Effector CD4-positive, alpha-beta T cell (primary cell): ENCODE measurements around the gene MMP3. TPM values are rescaled to one million over a fixed set of nuclear protein-coding genes. Genes with fewer than 3 reads are reported as not detected.
"Not testable (repeated sequence)": the region's sequence is repeated elsewhere in the genome, so short reads cannot be mapped to it uniquely, and the experiment has no call there.

Source experiments
- DNase-seq: peaks from one replicate; pipeline ENCODE4 v3.0.0-alpha.2; 2020
- total RNA-seq: gene quantifications from one replicate; lab custom pipeline; 2026; lab: John Stamatoyannopoulos, UW

MMP3 gene
- not detected for total RNA-seq

- no peak for DNase-seq
These were observed at the start of gene MMP3 for GRCh38 chr11:102843489-102843888. Gene MMP3, minus strand, starts transcription at chr11:102843609. Its CDS starts 63 bp downstream, at chr11:102843546.

- no peak for DNase-seq
These were observed 48.3 kb upstream of the MMP3 start for GRCh38 chr11:102891736-102892135.

- no peak for DNase-seq
These were observed 43.6 kb upstream of the MMP3 start for GRCh38 chr11:102886999-102887398.

- no peak for DNase-seq
These were observed 39.7 kb upstream of the MMP3 start for GRCh38 chr11:102883141-102883540.

- DNase-seq: no peak
These were observed 39.1 kb upstream of the MMP3 start for GRCh38 chr11:102882389-102883024.

GRCh38 chr11:102879801-102880200, 36.4 kb upstream of the MMP3 start:
- DNase-seq: no peak

GRCh38 chr11:102878595-102878994, 35.2 kb upstream of the MMP3 start:
- no peak for DNase-seq

- no peak for DNase-seq
These were observed 31.4 kb upstream of the MMP3 start, which contains the start of gene MMP12 for GRCh38 chr11:102874852-102875251. Gene MMP12, minus strand, starts transcription at chr11:102874982. Its CDS starts 45 bp downstream, at chr11:102874937.

GRCh38 chr11:102869354-102869964, 26.1 kb upstream of the MMP3 start:
- not testable (repeated sequence) for DNase-seq

- DNase-seq: no peak
These were observed 24.9 kb upstream of the MMP3 start for GRCh38 chr11:102868339-102868738.

GRCh38 chr11:102864724-102865123, 21.3 kb upstream of the MMP3 start:
- DNase-seq: no peak

GRCh38 chr11:102853956-102854355, 10.5 kb upstream of the MMP3 start:
- DNase-seq: no peak

GRCh38 chr11:102853055-102853454, 9.6 kb upstream of the MMP3 start:
- no peak for DNase-seq

- DNase-seq: no peak
These were observed 7.8 kb upstream of the MMP3 start for GRCh38 chr11:102850973-102851745.

GRCh38 chr11:102849311-102849710, 5.9 kb upstream of the MMP3 start:
- DNase-seq: no peak

- no peak for DNase-seq
These were observed 2.9 kb upstream of the MMP3 start for GRCh38 chr11:102846292-102846691.

GRCh38 chr11:102842930-102843329, 479 bp downstream of the MMP3 start:
- no peak for DNase-seq

- DNase-seq: no peak
These were observed 3.4 kb downstream of the MMP3 start for GRCh38 chr11:102840018-102840417.

- no peak for DNase-seq
These were observed 5.8 kb downstream of the MMP3 start for GRCh38 chr11:102837646-102838045.

- DNase-seq: no peak
These were observed 6.3 kb downstream of the MMP3 start for GRCh38 chr11:102837156-102837555.

- DNase-seq: no peak
These were observed 7.0 kb downstream of the MMP3 start for GRCh38 chr11:102836290-102836875.

GRCh38 chr11:102833731-102834130, 9.7 kb downstream of the MMP3 start:
- DNase-seq: no peak

GRCh38 chr11:102832612-102833011, 10.8 kb downstream of the MMP3 start:
- no peak for DNase-seq
